Fibroblast of lung (primary cell): Measurements from ENCODE around the gene ARID1B.

Experiments used
- EZH2 ChIP-seq: IDR thresholded peaks from 2 replicates; pipeline ENCODE4 v1.5.1; 2012; ENCODE audit warnings: low read length, control low read depth, mild to moderate bottlenecking; ENCODE audit errors: missing control alignments
- TF ChIP-seq, protein P1 (sequence below), 2 donors: IDR thresholded peaks in 1 of 2; conservative IDR thresholded peaks in 1 of 2; 1 replicate in 1 of 2; 2 replicates in 1 of 2; pipeline ENCODE4 v1.5.1; 2011 to 2012; ENCODE audit warnings: low read length in 2 of 2, control low read depth in 1 of 2, inconsistent platforms in 1 of 2, low read depth in 1 of 2, mild to moderate bottlenecking in 1 of 2

DNA sequence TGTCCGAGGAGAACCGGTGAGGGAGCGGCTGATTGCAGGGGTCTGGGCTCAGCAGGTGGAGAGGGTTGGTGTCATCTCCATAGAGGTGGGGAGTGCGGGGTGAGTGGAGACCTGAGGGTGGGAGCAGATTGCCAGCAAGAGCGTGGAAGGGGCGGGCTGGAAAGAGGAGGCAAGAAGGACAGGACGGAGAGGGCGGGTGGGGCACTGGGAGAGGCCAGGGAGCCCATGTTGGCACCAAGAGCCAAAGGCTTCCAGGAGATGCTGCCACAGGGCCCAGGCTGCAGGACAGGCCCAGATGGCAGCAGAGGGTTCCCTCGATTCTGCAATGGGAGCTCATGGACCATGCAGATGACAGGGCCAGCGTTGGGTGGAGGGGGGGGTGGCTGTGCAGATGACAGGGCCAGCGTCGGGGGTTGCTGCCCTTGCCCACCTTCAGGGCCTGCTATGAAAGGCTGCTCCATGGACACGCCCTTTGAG is 440.8 kb downstream of the ARID1B start:
- TF ChIP-seq, protein P1, sequence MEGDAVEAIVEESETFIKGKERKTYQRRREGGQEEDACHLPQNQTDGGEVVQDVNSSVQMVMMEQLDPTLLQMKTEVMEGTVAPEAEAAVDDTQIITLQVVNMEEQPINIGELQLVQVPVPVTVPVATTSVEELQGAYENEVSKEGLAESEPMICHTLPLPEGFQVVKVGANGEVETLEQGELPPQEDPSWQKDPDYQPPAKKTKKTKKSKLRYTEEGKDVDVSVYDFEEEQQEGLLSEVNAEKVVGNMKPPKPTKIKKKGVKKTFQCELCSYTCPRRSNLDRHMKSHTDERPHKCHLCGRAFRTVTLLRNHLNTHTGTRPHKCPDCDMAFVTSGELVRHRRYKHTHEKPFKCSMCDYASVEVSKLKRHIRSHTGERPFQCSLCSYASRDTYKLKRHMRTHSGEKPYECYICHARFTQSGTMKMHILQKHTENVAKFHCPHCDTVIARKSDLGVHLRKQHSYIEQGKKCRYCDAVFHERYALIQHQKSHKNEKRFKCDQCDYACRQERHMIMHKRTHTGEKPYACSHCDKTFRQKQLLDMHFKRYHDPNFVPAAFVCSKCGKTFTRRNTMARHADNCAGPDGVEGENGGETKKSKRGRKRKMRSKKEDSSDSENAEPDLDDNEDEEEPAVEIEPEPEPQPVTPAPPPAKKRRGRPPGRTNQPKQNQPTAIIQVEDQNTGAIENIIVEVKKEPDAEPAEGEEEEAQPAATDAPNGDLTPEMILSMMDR (conservative IDR thresholded peaks at IDR 0.05 in 1 of 2, IDR thresholded peaks at IDR 0.05 in 1 of 2; ENCODE audit: low read depth in 1 of 2, low read length in 2 of 2): no peak
- TF ChIP-seq EZH2: no peak
